ENCODE data around the gene CST4.

DNA sequence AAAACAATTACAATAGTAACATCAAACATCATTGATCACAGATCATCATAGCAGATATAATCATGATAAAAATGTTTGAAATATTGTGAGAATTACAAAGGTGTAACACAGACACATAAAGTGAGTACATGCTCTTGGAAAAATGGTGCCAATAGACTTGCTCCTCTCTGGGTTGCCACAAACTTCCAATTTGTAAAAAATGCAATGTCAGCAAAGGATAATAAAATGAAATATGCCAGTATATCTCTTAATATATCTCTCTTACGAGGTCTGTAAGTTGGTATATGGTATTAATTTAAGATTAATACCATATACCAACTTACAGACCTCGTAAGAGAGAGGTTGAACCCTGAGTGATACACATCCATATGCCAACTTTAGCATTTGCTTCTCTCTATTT is 37.7 kb downstream of the CST4 start:
- no peak for TF ChIP-seq CTCF (IDR thresholded peaks at IDR 0.05; ENCODE audit: insufficient read depth, low read depth, low read length)
- TF ChIP-seq EZH2 (IDR thresholded peaks at IDR 0.05; ENCODE audit: insufficient read depth, low read length): no peak

Data from astrocyte (in vitro differentiated cells and primary cell).